NCI-H748 (cell line): ENCODE data around the gene INPP1.

Experiments
- DNase-seq: peaks from one replicate; lab custom pipeline; 2025; ENCODE audit not compliant: unreplicated experiment; lab: John Stamatoyannopoulos, UW

The INPP1 gene

DNA sequence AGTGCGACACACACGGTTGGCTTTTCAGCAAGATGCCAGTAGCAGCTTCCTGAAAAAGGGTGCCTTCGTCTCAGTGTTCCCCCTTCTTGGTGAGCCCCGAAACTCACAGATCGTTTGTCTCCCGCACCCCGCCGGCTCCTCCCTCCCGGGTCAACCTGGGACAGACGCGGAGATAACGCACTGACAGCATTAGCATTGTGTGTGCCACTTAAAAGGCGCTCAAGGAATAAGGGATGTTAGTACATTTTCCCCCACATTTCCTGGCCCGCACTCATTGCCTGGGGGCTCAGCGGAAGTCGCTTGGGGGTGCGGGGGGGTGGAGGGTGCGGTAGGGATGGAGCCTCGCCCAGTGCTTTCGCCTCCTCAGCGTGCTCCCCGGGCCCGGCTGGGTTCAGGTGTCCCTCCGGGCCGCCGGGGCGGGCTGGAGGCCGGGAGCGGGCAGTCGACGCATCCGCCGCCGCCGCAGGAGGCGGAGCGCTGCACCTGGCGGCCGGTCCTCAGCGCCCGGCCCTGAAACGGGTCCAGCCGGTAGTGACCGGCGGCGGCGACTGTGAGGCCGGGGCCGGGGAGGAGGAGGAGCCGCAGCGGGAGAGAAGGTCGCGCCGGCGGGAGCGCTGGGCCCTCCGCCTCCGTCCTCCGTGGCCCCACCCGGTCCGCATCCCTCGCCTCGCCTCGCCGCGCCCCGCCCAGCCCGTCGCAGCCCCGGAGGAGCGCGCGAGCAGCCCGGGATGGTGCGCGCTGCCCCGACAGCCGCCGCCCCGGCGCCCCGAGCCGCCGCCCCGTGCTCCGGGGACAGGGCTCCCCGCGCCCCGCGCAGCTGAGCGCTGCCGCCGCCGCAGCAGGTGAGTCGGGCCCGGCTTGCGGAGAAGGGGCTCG is 64.5 kb downstream of the INPP1 start, which contains the start of gene MFSD6:
TSS of gene MFSD6 (plus strand) at position 694 of the 876 bp plus-strand sequence. CDS start 27,675 bp downstream, outside the sequence.
- DNase-seq, result peak; percentile 84

DNA sequence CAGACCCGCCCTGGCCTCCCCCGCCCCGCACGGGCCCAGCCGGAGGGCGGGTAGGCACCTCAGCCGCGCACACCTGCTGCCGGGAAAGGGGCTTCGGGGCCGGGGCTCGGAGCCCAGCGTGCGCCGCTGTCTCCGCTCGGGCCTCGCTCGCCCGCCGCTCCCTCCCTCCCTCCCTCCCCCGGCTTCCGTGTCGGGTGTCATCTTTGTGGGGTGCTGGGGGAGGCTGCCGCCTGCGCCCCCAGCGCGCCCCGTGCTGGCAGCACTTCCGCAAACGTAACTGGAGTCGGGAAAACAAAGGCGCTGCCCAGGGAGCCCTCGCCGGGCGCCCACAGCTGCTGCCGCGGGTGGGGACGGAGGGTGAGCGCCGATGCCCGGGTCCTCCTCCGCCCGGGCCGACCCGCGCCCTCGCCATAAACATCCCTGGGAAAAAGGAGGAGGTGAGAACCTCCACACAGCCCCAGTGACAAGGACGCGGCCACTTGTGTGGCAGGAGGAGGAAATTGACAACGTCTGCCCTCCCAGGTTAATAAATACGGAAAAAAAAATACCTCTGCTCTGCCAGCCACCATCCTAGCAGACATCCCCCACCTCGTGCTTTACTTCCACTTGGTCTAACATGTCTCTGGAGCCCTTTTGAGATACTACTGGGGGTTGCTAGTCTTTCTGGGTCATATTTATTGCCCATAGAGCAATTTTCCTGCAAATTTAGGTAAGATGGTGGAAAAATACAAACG is 65.3 kb downstream of the INPP1 start:
- peak; percentile 81 for DNase-seq

DNA sequence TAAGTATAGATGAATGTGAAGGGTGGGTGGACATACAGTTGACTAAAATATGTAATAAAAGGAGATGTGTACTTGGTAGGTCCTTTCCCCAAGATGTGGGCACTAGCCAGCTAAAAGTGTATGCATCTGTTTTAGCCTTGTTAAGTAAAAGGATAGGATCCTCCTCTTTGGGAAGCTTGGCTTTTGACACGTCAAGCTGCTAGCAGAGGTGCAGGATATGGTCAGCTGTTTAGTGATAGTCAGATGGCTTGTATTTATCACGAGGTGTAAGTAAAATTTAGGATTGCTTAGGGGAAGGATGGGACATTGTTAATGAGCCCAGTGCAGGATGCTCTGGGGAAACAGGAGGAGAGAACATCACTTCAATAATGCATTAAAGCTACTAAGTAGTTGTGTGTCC is 66.2 kb downstream of the INPP1 start:
- DNase-seq, result peak; percentile 34

DNA sequence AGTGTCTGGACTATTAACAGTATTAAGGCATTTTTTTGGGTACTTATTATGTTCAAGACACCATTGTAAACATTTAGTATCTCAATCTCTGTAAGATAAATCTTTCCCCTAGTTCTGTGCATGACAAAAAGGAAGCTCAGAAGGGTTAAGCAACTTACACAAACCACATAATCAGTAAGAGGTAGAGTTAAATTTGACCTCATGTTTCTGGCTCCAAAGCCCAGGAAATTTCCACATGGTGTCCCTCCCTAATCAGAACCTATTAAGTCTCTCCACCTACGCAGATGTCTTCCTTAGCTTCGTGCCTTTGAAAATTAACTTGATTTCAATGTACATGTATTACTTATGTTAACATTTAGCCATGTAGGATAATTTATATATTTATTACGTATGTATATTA is 66.8 kb downstream of the INPP1 start:
- DNase-seq, result no peak

DNA sequence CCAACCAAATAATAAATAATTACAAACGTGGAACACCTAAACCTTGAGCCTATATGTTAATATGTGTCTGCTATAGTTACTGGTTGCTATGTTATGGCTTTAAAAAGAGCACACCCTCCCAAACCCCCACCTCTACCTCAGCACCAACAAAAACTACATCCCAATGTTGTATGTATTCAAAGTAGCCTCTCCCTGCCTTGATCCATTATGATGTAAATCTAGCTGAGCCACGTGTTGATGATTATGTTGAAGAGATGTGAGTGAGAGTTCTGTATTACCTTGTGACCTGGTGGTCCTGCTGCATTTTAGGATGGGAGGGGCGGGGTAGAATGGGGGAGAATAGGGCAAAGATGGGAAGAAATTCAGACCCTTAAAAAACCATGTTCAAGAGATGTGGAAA is 69.6 kb downstream of the INPP1 start:
- DNase-seq, result peak; percentile 58

DNA sequence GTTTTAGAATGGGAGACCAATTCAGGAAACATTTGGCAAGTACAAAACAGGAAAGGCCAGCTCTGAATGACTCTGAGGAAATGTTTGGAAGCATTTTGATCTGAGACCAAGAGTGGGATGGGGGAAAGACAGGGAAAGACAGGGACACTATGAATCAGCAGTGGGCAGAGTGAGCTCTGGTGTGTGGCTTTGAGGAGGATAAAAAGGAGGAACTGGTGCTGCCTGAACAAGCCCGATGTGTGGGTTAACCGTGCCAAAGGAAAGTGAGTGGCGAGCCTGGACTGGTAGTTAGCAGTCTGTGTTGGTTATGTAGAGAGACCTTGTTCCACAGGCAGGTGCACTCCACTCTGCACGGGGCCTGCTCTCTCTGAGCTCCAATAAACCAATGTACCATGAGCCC is 70.0 kb downstream of the INPP1 start:
- DNase-seq, result no peak

DNA sequence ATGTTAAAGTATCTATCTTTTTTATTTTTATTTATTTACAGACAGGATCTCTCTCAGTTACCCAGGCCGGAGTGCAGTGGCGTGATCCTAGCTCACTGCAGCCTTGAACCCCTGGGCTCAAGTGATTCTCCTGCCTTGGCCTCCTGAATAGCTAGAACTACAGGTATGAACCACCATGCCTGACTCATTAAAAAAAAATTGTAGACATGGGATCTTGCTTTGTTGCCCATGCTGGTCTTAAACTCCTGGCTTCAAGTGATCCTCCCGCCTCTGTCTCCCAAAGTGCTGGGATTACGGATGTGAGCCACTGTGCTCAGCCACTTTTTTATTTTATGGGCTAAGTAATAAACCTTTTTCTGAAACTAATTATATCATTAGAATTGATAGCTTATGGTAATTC is 71.9 kb downstream of the INPP1 start:
- DNase-seq, result no peak

DNA sequence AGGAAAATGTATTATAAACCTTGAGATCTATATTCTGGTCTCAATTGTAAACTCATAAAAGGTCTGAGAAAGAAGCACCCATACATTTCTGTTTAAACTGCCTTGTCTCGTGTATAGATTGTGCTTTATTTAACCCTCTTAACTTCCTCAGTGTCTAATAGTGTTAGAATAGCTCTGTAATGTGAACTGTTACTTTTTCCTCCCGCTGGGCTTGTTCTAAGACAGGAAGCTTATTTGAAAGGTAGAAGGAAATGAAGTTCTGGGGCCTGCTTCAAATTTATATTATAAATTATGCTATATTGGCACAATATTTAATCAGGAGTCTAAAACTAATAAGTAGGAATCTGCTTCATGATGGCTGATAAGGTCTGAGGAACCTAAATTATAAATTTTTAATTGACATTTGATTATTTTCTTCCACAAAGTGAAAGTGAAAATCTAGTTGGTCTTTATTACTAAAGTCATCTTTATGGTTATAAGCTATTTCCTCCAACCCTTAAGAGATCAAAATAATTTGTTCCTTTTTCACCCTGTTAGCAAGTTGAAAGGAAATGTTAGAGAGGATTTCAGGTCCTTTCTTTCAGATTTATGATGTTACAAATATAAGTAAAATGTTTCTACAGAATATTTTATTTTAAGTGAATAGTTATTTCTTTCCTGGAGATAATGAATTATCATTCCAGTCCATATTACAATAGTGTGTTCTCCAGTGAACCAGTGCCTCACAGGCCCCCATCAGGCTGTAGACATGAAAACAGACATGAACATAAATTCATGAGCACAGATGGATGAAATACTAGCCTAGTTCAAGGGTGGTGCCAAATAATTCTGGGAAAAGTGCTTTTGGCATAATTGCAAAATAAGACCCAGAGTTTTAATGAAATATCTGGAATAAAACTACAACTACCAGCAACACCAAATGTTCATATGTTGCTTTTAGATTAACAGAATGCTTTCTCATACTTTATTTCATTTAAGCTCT is 72.7 kb downstream of the INPP1 start:
- no peak for DNase-seq

DNA sequence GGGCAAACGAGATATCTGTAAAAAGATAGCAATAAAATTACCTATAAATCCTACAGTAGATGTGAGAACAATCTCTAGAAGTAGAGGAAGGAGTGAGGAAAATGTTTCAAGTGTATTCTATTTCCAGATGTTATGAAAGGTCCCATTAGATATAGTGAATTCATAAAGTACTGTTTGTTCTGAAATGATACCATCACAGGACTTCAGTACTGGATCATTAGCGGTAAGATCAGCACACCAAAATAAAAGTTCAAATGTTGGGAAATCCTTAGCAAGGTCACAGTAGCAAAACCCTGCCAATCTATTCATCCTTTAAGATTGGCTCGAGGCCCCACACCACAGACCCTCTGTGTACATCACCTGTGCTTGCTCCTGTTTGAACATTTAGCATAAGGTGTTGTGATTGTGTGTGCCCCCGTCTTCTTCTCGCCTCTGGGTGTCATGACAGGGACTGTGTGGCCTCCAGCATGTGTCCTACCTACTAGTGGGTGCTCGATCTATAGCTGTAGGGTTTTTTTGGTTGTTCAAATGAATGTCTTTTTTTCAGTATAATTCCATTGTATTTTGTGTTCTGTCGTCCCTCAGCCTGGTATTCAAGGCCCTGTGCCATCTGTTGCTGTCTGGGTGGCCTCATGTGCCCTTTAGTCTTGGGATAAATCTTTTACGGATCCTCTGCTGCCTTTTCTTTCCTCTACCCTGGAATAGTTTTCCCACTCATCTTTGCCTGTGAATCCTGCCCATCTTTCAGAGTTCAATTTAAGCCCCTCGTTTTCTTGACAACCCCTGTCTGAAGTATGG is 73.9 kb downstream of the INPP1 start:
- DNase-seq, result no peak

DNA sequence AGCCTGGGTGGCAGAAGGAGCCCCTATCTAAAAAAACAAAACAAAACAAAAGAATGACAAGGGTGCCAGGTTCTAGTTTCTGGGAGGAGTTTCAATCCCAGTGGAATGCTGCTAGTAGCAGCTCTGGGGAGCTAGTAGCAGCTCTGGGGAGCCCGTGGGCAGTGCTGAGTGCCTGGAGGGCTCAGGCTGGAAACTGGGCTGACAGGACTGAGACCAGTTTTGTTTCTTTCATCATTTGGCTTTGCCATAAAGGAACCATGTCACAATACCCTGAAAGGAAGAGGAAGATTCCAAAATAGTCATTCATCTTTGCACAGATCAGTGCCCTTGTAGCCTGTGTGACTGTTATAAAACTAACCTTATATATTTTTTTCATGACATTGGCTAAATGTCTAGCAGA is 75.3 kb downstream of the INPP1 start:
- DNase-seq, result no peak

DNA sequence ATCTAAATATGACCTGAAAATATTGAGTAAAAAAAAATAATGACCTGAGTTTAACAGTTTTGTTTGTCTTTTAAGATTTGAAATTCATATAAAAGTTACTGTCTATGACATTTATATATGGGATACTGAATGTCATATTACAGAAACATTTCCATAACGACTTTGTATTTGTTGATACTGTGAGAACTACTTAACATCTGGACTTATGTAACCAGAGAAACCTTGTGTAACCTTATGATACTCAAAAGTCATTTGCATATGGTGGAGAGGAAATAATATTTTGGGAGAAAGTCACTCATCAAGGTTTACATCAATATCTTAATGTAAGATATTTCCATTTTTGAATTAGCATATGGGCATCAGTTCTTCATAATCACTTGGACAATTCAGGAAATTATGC is 77.4 kb downstream of the INPP1 start:
- no peak for DNase-seq
